ENCODE measurements around the gene RGS7. TPM values are rescaled to one million over a fixed set of nuclear protein-coding genes. Genes with fewer than 3 reads are reported as not detected.
A peak's percentile ranks its signal among the peaks of the same experiment; 100 is the strongest.

Gene RGS7
- polyA plus RNA-seq, 1 donor (not counting 4 experiments of a cell fraction or from before 2014, with no cell fraction given): not detected

GRCh38 chr1:240947438-240948224 is 409.4 kb downstream of the RGS7 start:
- no peak for TF ChIP-seq EZH2 (IDR thresholded peaks at IDR 0.05; ENCODE audit: low read length)
- TF ChIP-seq CTCF (optimal IDR thresholded peaks at IDR 0.05 in 1 of 3, IDR thresholded peaks at IDR 0.05 in 1 of 3, conservative IDR thresholded peaks at IDR 0.05 in 1 of 3; ENCODE audit: extremely low read depth in 1 of 3, insufficient read depth in 2 of 3, low read length in 3 of 3): no peak
- Histone ChIP-seq H4K20me1 (ENCODE audit: control insufficient read depth, extremely low read depth, insufficient read depth, low read length) (no peaks in the 10 kb centered on the region), H3K36me3 (ENCODE audit: control insufficient read depth in 2 of 2, extremely low read depth in 1 of 2, insufficient read depth in 2 of 2, low read length in 2 of 2) (no peaks in the 10 kb centered on the region), H3K4me3 (ENCODE audit: control insufficient read depth in 2 of 3, extremely low read depth in 1 of 3, insufficient read depth in 2 of 3, low read depth in 1 of 3, low read length in 3 of 3) (no peak overlapping the region), H3K9ac (ENCODE audit: control insufficient read depth, extremely low read depth, insufficient read depth, low read length) (no peak overlapping the region), H3K79me2 (ENCODE audit: control insufficient read depth, insufficient read depth, low read length) (no peaks in the 10 kb centered on the region), H3K4me1 (ENCODE audit: control insufficient read depth, extremely low read depth, insufficient read depth, low read length) (no peaks in the 10 kb centered on the region), H3K9me3 (ENCODE audit: control insufficient read depth, low read depth, low read length) (no peaks in the 10 kb centered on the region), H3K27me3 (ENCODE audit: control insufficient read depth, extremely low read depth, insufficient read depth, low read length) (no peaks in the 10 kb centered on the region), H3K9me1 (ENCODE audit: control insufficient read depth, extremely low read depth, insufficient read depth, low read length) (no peaks in the 10 kb centered on the region), H3K4me2 (ENCODE audit: control insufficient read depth, extremely low read depth, insufficient read depth, low read depth, low read length) (no peak overlapping the region), H2AFZ (ENCODE audit: control insufficient read depth, low read length) (no peak overlapping the region), H3K27ac (ENCODE audit: control insufficient read depth, insufficient read depth, low read length) (no peak overlapping the region)
- DNase-seq (ENCODE audit: low read depth, low spot score) (no peak), FAIRE-seq (no peak)
- dilution Hi-C loops (cut with MboI; ENCODE audit: extremely low pct_ligation_motif_present, low sequenced_read_pairs): no loop called here

- no peaks in the 10 kb centered on the region for H3K4me1 ChIP-seq (ENCODE audit: control insufficient read depth, extremely low read depth, insufficient read depth, low read length)
- H2AFZ ChIP-seq (ENCODE audit: control insufficient read depth, low read length): no peak overlapping the region
- no peaks in the 10 kb centered on the region for H3K9me3 ChIP-seq (ENCODE audit: control insufficient read depth, low read depth, low read length)
- H3K79me2 ChIP-seq (ENCODE audit: control insufficient read depth, insufficient read depth, low read length): no peaks in the 10 kb centered on the region
- H3K4me3 ChIP-seq (ENCODE audit: control insufficient read depth in 2 of 3, extremely low read depth in 1 of 3, insufficient read depth in 2 of 3, low read depth in 1 of 3, low read length in 3 of 3): no peak overlapping the region
- H3K27me3 ChIP-seq (ENCODE audit: control insufficient read depth, extremely low read depth, insufficient read depth, low read length): no peaks in the 10 kb centered on the region
- FAIRE-seq (no peak), DNase-seq (ENCODE audit: low read depth, low spot score) (no peak)
- TF ChIP-seq EZH2 (IDR thresholded peaks at IDR 0.05; ENCODE audit: low read length): no peak
- peak in 1 of 3 experiments; percentile 39 for TF ChIP-seq CTCF (optimal IDR thresholded peaks at IDR 0.05 in 1 of 3, IDR thresholded peaks at IDR 0.05 in 1 of 3, conservative IDR thresholded peaks at IDR 0.05 in 1 of 3; ENCODE audit: extremely low read depth in 1 of 3, insufficient read depth in 2 of 3, low read length in 3 of 3)
- dilution Hi-C loops (cut with MboI; ENCODE audit: extremely low pct_ligation_motif_present, low sequenced_read_pairs): no loop called here
- no peak overlapping the region for H3K4me2 ChIP-seq (ENCODE audit: control insufficient read depth, extremely low read depth, insufficient read depth, low read depth, low read length)
- H3K27ac ChIP-seq (ENCODE audit: control insufficient read depth, insufficient read depth, low read length): no peak overlapping the region
- H3K36me3 ChIP-seq (ENCODE audit: control insufficient read depth in 2 of 2, extremely low read depth in 1 of 2, insufficient read depth in 2 of 2, low read length in 2 of 2): no peaks in the 10 kb centered on the region
- H4K20me1 ChIP-seq (ENCODE audit: control insufficient read depth, extremely low read depth, insufficient read depth, low read length): no peaks in the 10 kb centered on the region
- H3K9me1 ChIP-seq (ENCODE audit: control insufficient read depth, extremely low read depth, insufficient read depth, low read length): no peaks in the 10 kb centered on the region
- H3K9ac ChIP-seq (ENCODE audit: control insufficient read depth, extremely low read depth, insufficient read depth, low read length): no peak overlapping the region
These were observed 410.1 kb downstream of the RGS7 start for GRCh38 chr1:240946926-240947325.

All from keratinocyte (primary cell).